Right lobe of liver (tissue), 4 donors: Measurements from ENCODE around the gene CASKIN1.

Experiments used
- POLR2A ChIP-seq: fragments of 450-650 bp; IDR thresholded peaks from one replicate; pipeline ENCODE4 v1.6.1; 2017; ENCODE audit warnings: antibody characterized with exemption, mild to moderate bottlenecking
- TF ChIP-seq, protein P1 (sequence below), 4 donors: fragments of 200-600 bp in 3 of 4; fragments of 450-650 bp in 1 of 4; IDR thresholded peaks; one replicate each; pipeline versions ENCODE4 v1.5.1 to v1.8.0; 2016 to 2022; ENCODE audit warnings: antibody characterized with exemption in 4 of 4, mild to moderate bottlenecking in 2 of 4
- donor health status: DM: no; HTN: no; CAD: no.
- donor health status: DM: no; HTN: no; CAD: no.
- donor health status: DM: no; HTN: yes; CAD: no.

DNA sequence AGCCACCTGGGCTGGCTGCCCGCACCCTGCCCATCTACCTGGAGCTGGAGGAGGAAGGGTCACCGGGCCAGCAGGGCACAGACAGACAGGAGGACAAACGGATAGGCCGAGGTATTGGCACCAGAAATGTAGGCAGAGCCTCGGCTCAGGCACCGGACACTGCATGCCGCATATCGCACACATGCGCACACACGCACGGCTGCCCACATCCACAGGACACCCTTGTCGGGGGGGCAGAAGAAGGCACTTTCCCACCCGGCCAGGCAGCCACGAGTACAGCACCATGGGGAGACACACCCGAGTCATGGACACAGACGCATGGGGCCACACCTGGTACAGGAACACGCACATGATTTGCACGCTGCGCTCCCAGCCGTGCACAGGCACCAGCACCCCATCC lies 14.5 kb downstream of the CASKIN1 start:
- TF ChIP-seq, protein P1, sequence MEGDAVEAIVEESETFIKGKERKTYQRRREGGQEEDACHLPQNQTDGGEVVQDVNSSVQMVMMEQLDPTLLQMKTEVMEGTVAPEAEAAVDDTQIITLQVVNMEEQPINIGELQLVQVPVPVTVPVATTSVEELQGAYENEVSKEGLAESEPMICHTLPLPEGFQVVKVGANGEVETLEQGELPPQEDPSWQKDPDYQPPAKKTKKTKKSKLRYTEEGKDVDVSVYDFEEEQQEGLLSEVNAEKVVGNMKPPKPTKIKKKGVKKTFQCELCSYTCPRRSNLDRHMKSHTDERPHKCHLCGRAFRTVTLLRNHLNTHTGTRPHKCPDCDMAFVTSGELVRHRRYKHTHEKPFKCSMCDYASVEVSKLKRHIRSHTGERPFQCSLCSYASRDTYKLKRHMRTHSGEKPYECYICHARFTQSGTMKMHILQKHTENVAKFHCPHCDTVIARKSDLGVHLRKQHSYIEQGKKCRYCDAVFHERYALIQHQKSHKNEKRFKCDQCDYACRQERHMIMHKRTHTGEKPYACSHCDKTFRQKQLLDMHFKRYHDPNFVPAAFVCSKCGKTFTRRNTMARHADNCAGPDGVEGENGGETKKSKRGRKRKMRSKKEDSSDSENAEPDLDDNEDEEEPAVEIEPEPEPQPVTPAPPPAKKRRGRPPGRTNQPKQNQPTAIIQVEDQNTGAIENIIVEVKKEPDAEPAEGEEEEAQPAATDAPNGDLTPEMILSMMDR (IDR thresholded peaks at IDR 0.05): no peak
- TF ChIP-seq POLR2A: no peak
